Spleen (tissue), 11 donors: Measurements from ENCODE around the gene DEPDC7. TPM values are rescaled to one million over a fixed set of nuclear protein-coding genes. Genes with fewer than 3 reads are reported as not detected.

Experiments used
- DNase-seq: peaks from one replicate; pipeline ENCODE4 v3.0.0-alpha.2; 2020
- H3K27ac ChIP-seq, 8 donors: fragments of 200-600 bp; sonication (generic) in 7 of 8; 1 replicate in 4 of 8; 2 replicates in 4 of 8; pipeline versions ENCODE4 v1.5.0 to v1.8.0; 2016 to 2021; ENCODE audit warnings: inconsistent platforms in 4 of 8, mild to moderate bottlenecking in 4 of 8, moderate library complexity in 1 of 8
- H3K27me3 ChIP-seq, 7 donors: fragments of 200-600 bp; sonication (generic) in 6 of 7; replicated peaks in 1 of 7; 1 replicate in 4 of 7; 2 replicates in 3 of 7; pipeline versions ENCODE4 v1.5.0 to v1.8.0; 2016 to 2021; ENCODE audit warnings: inconsistent platforms in 3 of 7, mild to moderate bottlenecking in 1 of 7
- H3K36me3 ChIP-seq, 6 donors: fragments of 200-600 bp; sonication (generic) in 5 of 6; 1 replicate in 4 of 6; 2 replicates in 2 of 6; pipeline versions ENCODE4 v1.5.0 to v1.8.0; 2016 to 2021; ENCODE audit warnings: inconsistent platforms in 2 of 6
- H3K4me1 ChIP-seq, 6 donors: fragments of 200-600 bp; sonication (generic) in 5 of 6; 1 replicate in 3 of 6; 2 replicates in 3 of 6; pipeline versions ENCODE4 v1.5.0 to v1.8.0; 2016 to 2021; ENCODE audit warnings: inconsistent platforms in 3 of 6
- H3K4me3 ChIP-seq, 8 donors: fragments of 200-600 bp; sonication (generic) in 7 of 8; 1 replicate in 4 of 8; 2 replicates in 4 of 8; pipeline versions ENCODE4 v1.5.0 to v1.8.0; 2016 to 2021; ENCODE audit warnings: inconsistent platforms in 4 of 8, mild to moderate bottlenecking in 4 of 8, moderate library complexity in 2 of 8
- H3K9me3 ChIP-seq, 8 donors: fragments of 200-600 bp; sonication (generic) in 7 of 8; 1 replicate in 4 of 8; 2 replicates in 4 of 8; pipeline versions ENCODE4 v1.5.0 to v1.8.0; 2016 to 2021; ENCODE audit warnings: inconsistent platforms in 4 of 8
- POLR2A ChIP-seq, 3 donors: fragments of 450-650 bp; IDR thresholded peaks; one replicate each; pipeline ENCODE4 v1.5.1; 2017; ENCODE audit warnings: antibody characterized with exemption in 3 of 3, mild to moderate bottlenecking in 1 of 3
- POLR2AphosphoS5 ChIP-seq, 3 donors: sonication (generic); formaldehyde crosslinking; IDR thresholded peaks; one replicate each; pipeline ENCODE4 v1.5.1; 2017; ENCODE audit warnings: antibody characterized with exemption in 3 of 3
- WGBS, 5 donors: extraction: QIAGEN DNeasy Blood & Tissue Kit in 3 of 5; methylation state at CpG; one replicate each; pipeline versions ENCODE4 v1.1.5 to v1.1.7; 2013 to 2018; 5-methylcytosine and 5-hydroxymethylcytosine counted together
- intact Hi-C: fragments of 100-400 bp; cut with DNase I; formaldehyde crosslinking; loops from one replicate; pipeline ENCODE4 v1.15.0; 2023; ENCODE audit warnings: low total_unique reads
- polyA plus RNA-seq, 3 donors: library from polyadenylated mRNA; stranded (reverse); fragments of 200-250 nt; gene quantifications; one replicate each; pipeline ENCODE4 v1.2.1, GENCODE V29; 2013
- total RNA-seq, 7 donors: library from RNA; depleted of rRNA in 3 of 7; stranded (reverse); fragments of >200 nt in 3 of 7; fragmentation: NEBNext Ultra II Directional in 4 of 7; extraction: Animal tissue kit (Norgen Biotek cat#: 25700) in 4 of 7; gene quantifications; one replicate each; pipeline versions ENCODE4 v1.1.0 to v1.2.1, GENCODE V29; 2016 to 2021
- TF ChIP-seq, protein P1 (sequence below), 11 experiments: fragments of 200-600 bp in 7 of 11; fragments of 450-650 bp in 4 of 11; sonication (generic) in 4 of 11; IDR thresholded peaks in 8 of 11; conservative IDR thresholded peaks in 3 of 11; 1 replicate in 7 of 11; 2 replicates in 4 of 11; pipeline versions ENCODE4 v1.4.0 to v1.8.0; 2016 to 2021; ENCODE audit warnings: antibody characterized with exemption in 11 of 11, inconsistent platforms in 4 of 11, mild to moderate bottlenecking in 1 of 11
- donor health status: healthy with polysubstance abuse.
- donor health status: DM: no; HTN: no; CAD: no; lungs with moderate emphysema.
- donor health status: DM: no; HTN: no; CAD: no.
- donor health status: Bipolar disorder and iron deficiency.
- donor health status: healthy.
- donor health status: DM: no; HTN: no; CAD: no.
- donor health status: DM: yes; HTN: yes; CAD: no.

The DEPDC7 gene
- total and polyA plus RNA-seq, 10 donors = 0.30 to 0.88 (median 0.54) TPM; not detected in 3

DNA sequence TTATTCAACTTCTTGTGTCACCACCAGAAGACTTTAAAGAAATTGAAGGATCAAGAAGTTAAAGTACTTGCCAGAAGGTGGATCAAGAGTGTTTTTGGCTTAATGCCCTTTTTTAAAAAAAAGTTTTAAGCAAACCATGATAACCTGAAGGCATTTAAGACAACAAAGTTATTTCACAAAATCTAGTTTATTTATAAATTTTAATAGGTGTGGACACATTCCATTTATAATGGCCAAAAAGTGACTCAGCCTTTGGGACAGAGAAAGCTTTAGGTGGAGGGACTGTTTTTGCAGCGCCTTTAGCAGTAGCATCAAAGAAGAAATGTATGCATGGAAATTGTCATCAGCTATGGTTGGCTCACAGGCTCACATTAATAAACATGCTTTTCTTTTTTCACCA, 41.6 kb downstream of the DEPDC7 start:
- H3K27ac ChIP-seq = no peak overlapping the region
- peaks cover 0 to 90% (median 40%) of the 10 kb centered on the region in 6 donors for H3K36me3 ChIP-seq
- WGBS, 5 donors = 95 to 100% (median 98%) methylated on average over 1 of the region's 1 CpG
- peaks cover 0 to 12% (median 0%) of the 10 kb centered on the region in 6 donors for H3K4me1 ChIP-seq
- no peak for DNase-seq
- H3K27me3 ChIP-seq = no peaks in the 10 kb centered on the region
- H3K9me3 ChIP-seq = no peaks in the 10 kb centered on the region
- no peak overlapping the region for H3K4me3 ChIP-seq
- TF ChIP-seq POLR2AphosphoS5 (IDR thresholded peaks at IDR 0.05) = no peak
- no peak for TF ChIP-seq POLR2A (IDR thresholded peaks at IDR 0.05)
- TF ChIP-seq, protein P1, sequence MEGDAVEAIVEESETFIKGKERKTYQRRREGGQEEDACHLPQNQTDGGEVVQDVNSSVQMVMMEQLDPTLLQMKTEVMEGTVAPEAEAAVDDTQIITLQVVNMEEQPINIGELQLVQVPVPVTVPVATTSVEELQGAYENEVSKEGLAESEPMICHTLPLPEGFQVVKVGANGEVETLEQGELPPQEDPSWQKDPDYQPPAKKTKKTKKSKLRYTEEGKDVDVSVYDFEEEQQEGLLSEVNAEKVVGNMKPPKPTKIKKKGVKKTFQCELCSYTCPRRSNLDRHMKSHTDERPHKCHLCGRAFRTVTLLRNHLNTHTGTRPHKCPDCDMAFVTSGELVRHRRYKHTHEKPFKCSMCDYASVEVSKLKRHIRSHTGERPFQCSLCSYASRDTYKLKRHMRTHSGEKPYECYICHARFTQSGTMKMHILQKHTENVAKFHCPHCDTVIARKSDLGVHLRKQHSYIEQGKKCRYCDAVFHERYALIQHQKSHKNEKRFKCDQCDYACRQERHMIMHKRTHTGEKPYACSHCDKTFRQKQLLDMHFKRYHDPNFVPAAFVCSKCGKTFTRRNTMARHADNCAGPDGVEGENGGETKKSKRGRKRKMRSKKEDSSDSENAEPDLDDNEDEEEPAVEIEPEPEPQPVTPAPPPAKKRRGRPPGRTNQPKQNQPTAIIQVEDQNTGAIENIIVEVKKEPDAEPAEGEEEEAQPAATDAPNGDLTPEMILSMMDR (IDR thresholded peaks at IDR 0.05 in 8 of 11, conservative IDR thresholded peaks at IDR 0.05 in 3 of 11) = no peak
- intact Hi-C loops = no loop called here

DNA sequence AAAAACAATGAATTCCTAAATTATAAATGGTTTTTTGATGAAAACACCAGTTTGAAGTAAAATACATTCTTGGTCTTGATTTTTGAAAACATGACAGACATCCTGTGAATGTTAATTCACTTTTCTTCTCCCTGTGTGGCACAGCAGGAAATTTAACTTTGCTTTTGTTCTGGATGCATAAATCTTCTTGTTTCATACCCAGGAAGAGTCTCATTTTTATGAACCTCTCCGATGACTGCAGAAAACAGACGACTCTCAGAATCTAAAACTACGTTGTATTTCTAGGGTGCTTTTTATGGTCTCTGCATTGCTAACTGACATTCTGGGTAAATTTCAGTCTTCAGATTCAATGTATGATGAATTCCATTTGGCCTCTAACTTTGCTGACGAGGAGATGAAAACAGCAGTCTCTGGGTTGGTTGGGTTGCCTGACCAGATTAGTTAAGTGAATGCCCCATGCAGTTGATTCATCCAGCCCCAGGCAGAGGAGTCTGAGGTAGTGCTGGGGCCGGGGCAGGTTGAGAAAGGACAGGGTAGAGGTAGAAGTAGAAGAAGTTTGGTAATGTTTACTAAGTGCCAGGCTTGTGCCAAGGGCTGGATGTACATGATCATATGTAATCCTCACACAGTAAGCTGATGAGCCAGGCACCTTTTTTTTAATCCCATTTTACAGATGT, 43.8 kb downstream of the DEPDC7 start:
- Histone ChIP-seq H3K27me3 (no peaks in the 10 kb centered on the region), H3K4me3 (no peak overlapping the region), H3K9me3 (no peaks in the 10 kb centered on the region), H3K27ac (no peak overlapping the region), H3K4me1 (peaks cover 8 to 20% (median 15%) of the 10 kb centered on the region in 6 donors), H3K36me3 (peaks cover 0 to 95% (median 47%) of the 10 kb centered on the region in 6 donors)
- no peak for DNase-seq
- intact Hi-C loops = no loop called here
- TF ChIP-seq, protein P1 (IDR thresholded peaks at IDR 0.05 in 8 of 11, conservative IDR thresholded peaks at IDR 0.05 in 3 of 11) = no peak
- no peak for TF ChIP-seq POLR2AphosphoS5 (IDR thresholded peaks at IDR 0.05)
- no peak for TF ChIP-seq POLR2A (IDR thresholded peaks at IDR 0.05)
- 81 to 91% (median 90%) methylated on average over 5 of the region's 5 CpGs for WGBS, 5 donors

DNA sequence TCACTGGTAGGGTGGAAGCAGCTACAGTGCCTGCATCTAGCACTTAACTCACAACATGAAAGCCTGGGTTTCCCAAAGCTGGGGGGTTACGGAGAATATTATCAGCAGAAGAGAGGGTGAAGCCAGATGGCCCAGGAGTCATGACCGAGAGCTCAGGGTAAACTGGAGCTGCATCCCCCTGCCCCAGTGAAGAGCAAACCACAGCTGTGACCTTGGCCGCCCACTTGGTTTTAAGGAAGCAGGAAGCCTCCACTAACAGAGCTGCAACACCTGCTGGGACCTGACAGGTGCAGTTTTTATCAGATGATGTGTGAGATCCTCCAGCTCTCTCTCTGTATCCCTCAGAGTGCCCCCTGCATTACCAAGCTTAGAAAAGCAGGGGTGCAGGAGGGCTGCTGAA, 44.6 kb downstream of the DEPDC7 start:
- Histone ChIP-seq H3K27me3 (no peaks in the 10 kb centered on the region), H3K27ac (no peak overlapping the region), H3K4me3 (no peak overlapping the region), H3K36me3 (peaks cover 0 to 91% (median 51%) of the 10 kb centered on the region in 6 donors), H3K9me3 (no peaks in the 10 kb centered on the region), H3K4me1 (peaks cover 12 to 28% (median 21%) of the 10 kb centered on the region in 6 donors)
- no peak for DNase-seq
- intact Hi-C loops = no loop called here
- no peak for TF ChIP-seq POLR2AphosphoS5 (IDR thresholded peaks at IDR 0.05)
- TF ChIP-seq, protein P1 (IDR thresholded peaks at IDR 0.05 in 8 of 11, conservative IDR thresholded peaks at IDR 0.05 in 3 of 11) = no peak
- TF ChIP-seq POLR2A (IDR thresholded peaks at IDR 0.05) = no peak
- 74 to 95% (median 82%) methylated on average over 3 of the region's 3 CpGs for WGBS, 5 donors

DNA sequence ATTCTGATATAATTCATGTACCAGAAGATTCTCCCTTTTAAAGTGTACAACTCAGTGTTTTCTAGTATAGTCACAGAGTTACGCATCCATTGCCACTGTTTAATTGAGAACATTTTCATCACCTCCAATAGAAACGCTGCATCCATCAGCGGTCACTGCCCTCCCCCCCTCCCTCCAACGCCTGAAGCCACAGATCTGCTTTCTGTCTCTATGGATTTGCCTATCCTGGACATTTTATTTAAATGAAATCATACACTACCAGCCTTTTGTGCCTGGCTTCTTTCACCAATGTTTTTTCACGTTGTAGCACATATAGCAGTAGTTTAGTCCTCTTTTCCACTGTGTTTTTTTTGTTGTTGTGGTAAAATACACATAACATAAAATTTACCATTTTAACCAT, 46.5 kb downstream of the DEPDC7 start:
- TF ChIP-seq POLR2AphosphoS5 (IDR thresholded peaks at IDR 0.05) = no peak
- TF ChIP-seq, protein P1 (IDR thresholded peaks at IDR 0.05 in 8 of 11, conservative IDR thresholded peaks at IDR 0.05 in 3 of 11) = no peak
- no peak for TF ChIP-seq POLR2A (IDR thresholded peaks at IDR 0.05)
- no peak overlapping the region for H3K27ac ChIP-seq
- H3K4me1 ChIP-seq = peaks cover 12 to 33% (median 23%) of the 10 kb centered on the region in 6 donors
- no peak overlapping the region for H3K4me3 ChIP-seq
- intact Hi-C loops = no loop called here
- H3K36me3 ChIP-seq = peaks cover 0 to 91% (median 60%) of the 10 kb centered on the region in 6 donors
- no peak for DNase-seq
- WGBS, 5 donors = 84 to 95% (median 88%) methylated on average over 5 of the region's 5 CpGs
- no peaks in the 10 kb centered on the region for H3K27me3 ChIP-seq
- H3K9me3 ChIP-seq = no peaks in the 10 kb centered on the region
